CD4-positive, alpha-beta T cell (primary cell): ENCODE data around the gene PYHIN1. TPM values are rescaled to one million over a fixed set of nuclear protein-coding genes. Genes with fewer than 3 reads are reported as not detected.

Experiments
- ATAC-seq: fragments of 200-7000 bp; cut with Tn5 transposase; one replicate; pipeline ENCODE4 v1.10.0; 2022; ENCODE audit warnings: mild to moderate bottlenecking; ENCODE audit not compliant: poor library complexity
- CTCF ChIA-PET: fragments of 350-600 bp; sonication (Branson Sonifier 250); formaldehyde crosslinking; loops from one replicate; lab custom pipeline; 2021; ENCODE audit warnings: antibody characterized with exemption, inconsistent platforms; lab: Charles Lee
- POLR2A ChIA-PET: fragments of 350-600 bp; sonication (Branson Sonifier 250); formaldehyde crosslinking; loops from one replicate; lab custom pipeline; 2021; ENCODE audit warnings: antibody characterized with exemption, inconsistent platforms; lab: Charles Lee
- DNase-seq, 14 experiments: peaks; one replicate each; pipeline ENCODE4 v3.0.0-alpha.2; 2013 to 2020; ENCODE audit warnings: mixed read lengths in 2 of 14
- H3K27ac ChIP-seq, 2 donors: one replicate each; pipeline versions ENCODE4 v1.5.1 to v1.7.0; 2013; ENCODE audit warnings: low read length in 2 of 2, low read depth in 1 of 2, mild to moderate bottlenecking in 1 of 2
- H3K27me3 ChIP-seq, 2 experiments: 1 replicate in 1 of 2; 2 replicates in 1 of 2; pipeline versions ENCODE4 v1.6.1 to v1.7.0; 2013; ENCODE audit warnings: low read length in 2 of 2, control low read depth in 1 of 2, mild to moderate bottlenecking in 1 of 2, moderate library complexity in 1 of 2; ENCODE audit not compliant: insufficient read depth in 2 of 2, control insufficient read depth in 1 of 2
- H3K36me3 ChIP-seq: one replicate; pipeline ENCODE4 v1.6.1; 2013; ENCODE audit warnings: low read length, control low read depth; ENCODE audit not compliant: insufficient read depth
- H3K4me1 ChIP-seq: one replicate; pipeline ENCODE4 v1.6.1; 2013; ENCODE audit warnings: low read length, control low read depth; ENCODE audit not compliant: insufficient read depth
- H3K4me3 ChIP-seq: one replicate; pipeline ENCODE4 v1.5.1; 2013; ENCODE audit warnings: mild to moderate bottlenecking, low read length, moderate library complexity
- H3K9me3 ChIP-seq, 2 experiments: 1 replicate in 1 of 2; 2 replicates in 1 of 2; pipeline versions ENCODE4 v1.6.1 to v1.7.0; 2013; ENCODE audit warnings: low read length in 2 of 2, mild to moderate bottlenecking in 2 of 2, control low read depth in 1 of 2, moderate library complexity in 1 of 2; ENCODE audit not compliant: control insufficient read depth in 1 of 2, insufficient read depth in 1 of 2
- H3K27ac Mint-ChIP-seq: one replicate; pipeline ENCODE4 v1.8.0; 2020; ENCODE audit warnings: mixed read lengths
- H3K27me3 Mint-ChIP-seq: one replicate; pipeline ENCODE4 v1.8.0; 2021; ENCODE audit warnings: mixed read lengths
- H3K36me3 Mint-ChIP-seq: one replicate; pipeline ENCODE4 v1.8.0; 2021; ENCODE audit warnings: low read depth, mixed read lengths
- H3K4me1 Mint-ChIP-seq: one replicate; pipeline ENCODE4 v1.8.0; 2021; ENCODE audit warnings: low read depth, mixed read lengths
- H3K4me3 Mint-ChIP-seq: one replicate; pipeline ENCODE4 v1.8.0; 2020; ENCODE audit warnings: mild to moderate bottlenecking, mixed read lengths
- H3K9me3 Mint-ChIP-seq: one replicate; pipeline ENCODE4 v1.8.0; 2020; ENCODE audit warnings: mixed read lengths
- intact Hi-C, 2 experiments: fragments of 100-400 bp; cut with DNase I in 1 of 2; cut with micrococcal nuclease in 1 of 2; formaldehyde crosslinking; loops; one replicate each; pipeline versions ENCODE4 v1.15.1 to v1.9.0; 2023 to 2025; cut with DNase I, micrococcal nuclease
- total RNA-seq, 174 experiments: library from RNA in 2 of 174; stranded (reverse) in 2 of 174; gene quantifications; one replicate each; pipeline ENCODE4 v1.2.3 and lab custom pipeline; 2021 to 2026
- TF ChIP-seq, protein P1 (sequence below): fragments of 200-600 bp; IDR thresholded peaks from one replicate; pipeline ENCODE4 v1.8.0; 2022; ENCODE audit warnings: antibody characterized with exemption, mild to moderate bottlenecking

PYHIN1 gene
- total RNA-seq, 2 experiments from 2014 or later: 15.2 to 16.2 TPM

DNA sequence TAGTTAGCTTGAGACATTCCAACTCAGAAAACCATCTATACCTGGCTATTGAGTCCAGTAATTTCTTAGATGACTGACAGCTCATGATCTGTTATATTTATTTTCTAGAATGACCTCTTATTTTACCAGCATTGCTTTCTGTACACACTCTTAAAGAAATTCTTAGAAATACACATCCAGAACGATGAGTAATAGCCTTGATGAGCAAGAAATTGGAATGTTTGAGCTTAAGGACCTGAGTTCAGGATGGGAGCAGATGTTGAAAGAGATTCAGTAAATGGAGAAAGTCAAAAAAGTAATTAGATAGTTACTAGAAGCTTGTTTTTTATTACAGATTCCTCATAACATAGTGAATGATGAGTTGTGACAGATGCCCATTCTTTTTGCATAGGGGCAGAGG lies 11.7 kb downstream of the PYHIN1 start:
- Mint-ChIP-seq H3K4me1 (no peaks in the 10 kb centered on the region), H3K36me3 (peaks cover 78% of the 10 kb centered on the region), H3K4me3 (no peak overlapping the region), H3K27ac (no peak overlapping the region), H3K9me3 (no peaks in the 10 kb centered on the region), H3K27me3 (peaks cover 3% of the 10 kb centered on the region)
- no peak for ATAC-seq
- CTCF ChIA-PET: interaction anchor here (0.9 kb wide), 1 partner anchor 47 kb away, joined by 3 read pairs; no protein-coding TSS in a partner anchor
- no peaks in the 10 kb centered on the region for H3K9me3 ChIP-seq
- H3K4me1 ChIP-seq: no peaks in the 10 kb centered on the region
- H3K27ac ChIP-seq: no peak overlapping the region
- intact Hi-C loops: no loop called here
- POLR2A ChIA-PET: no interaction called here
- no peaks in the 10 kb centered on the region for H3K27me3 ChIP-seq
- H3K36me3 ChIP-seq: peaks cover 87% of the 10 kb centered on the region
- TF ChIP-seq, protein P1, sequence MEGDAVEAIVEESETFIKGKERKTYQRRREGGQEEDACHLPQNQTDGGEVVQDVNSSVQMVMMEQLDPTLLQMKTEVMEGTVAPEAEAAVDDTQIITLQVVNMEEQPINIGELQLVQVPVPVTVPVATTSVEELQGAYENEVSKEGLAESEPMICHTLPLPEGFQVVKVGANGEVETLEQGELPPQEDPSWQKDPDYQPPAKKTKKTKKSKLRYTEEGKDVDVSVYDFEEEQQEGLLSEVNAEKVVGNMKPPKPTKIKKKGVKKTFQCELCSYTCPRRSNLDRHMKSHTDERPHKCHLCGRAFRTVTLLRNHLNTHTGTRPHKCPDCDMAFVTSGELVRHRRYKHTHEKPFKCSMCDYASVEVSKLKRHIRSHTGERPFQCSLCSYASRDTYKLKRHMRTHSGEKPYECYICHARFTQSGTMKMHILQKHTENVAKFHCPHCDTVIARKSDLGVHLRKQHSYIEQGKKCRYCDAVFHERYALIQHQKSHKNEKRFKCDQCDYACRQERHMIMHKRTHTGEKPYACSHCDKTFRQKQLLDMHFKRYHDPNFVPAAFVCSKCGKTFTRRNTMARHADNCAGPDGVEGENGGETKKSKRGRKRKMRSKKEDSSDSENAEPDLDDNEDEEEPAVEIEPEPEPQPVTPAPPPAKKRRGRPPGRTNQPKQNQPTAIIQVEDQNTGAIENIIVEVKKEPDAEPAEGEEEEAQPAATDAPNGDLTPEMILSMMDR: no peak
- no peak for DNase-seq
- H3K4me3 ChIP-seq: no peak overlapping the region

DNA sequence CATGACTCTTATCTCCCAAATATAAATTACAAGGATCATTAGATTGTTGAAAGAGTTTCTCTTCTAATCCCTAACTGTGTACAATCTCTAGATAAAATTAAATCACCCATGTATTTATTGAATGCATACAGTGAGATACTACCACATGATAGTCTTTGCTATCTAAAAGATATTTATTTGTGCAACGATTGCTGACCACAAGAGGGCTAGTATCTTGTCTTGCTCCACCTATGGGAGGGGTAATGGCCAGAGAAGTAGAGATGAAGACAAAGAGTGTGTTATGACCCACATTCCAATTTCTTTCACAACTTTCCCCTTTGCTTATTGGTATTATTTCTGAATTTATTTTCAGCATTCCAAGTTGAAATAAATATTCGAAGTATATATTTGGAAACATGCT lies 13.7 kb downstream of the PYHIN1 start:
- H3K27me3 ChIP-seq: no peaks in the 10 kb centered on the region
- ChIA-PET CTCF (no interaction called here), POLR2A (no interaction called here)
- no peaks in the 10 kb centered on the region for H3K4me1 ChIP-seq
- H3K9me3 Mint-ChIP-seq: peaks cover 3% of the 10 kb centered on the region
- no peak overlapping the region for H3K27ac Mint-ChIP-seq
- H3K36me3 ChIP-seq: peaks cover 87% of the 10 kb centered on the region
- H3K27ac ChIP-seq: no peak overlapping the region
- peaks cover 7% of the 10 kb centered on the region for H3K27me3 Mint-ChIP-seq
- H3K36me3 Mint-ChIP-seq: peaks cover 89% of the 10 kb centered on the region
- H3K9me3 ChIP-seq: peaks cover 0 to 5% of the 10 kb centered on the region in 2 experiments
- ATAC-seq (no peak), DNase-seq (no peak)
- no peak overlapping the region for H3K4me3 Mint-ChIP-seq
- H3K4me1 Mint-ChIP-seq: peaks cover 3% of the 10 kb centered on the region
- intact Hi-C loops: loop anchor here in 1 of 2 experiments (5.0 kb wide), 1 partner anchor 38 kb away; no protein-coding TSS in a partner anchor
- TF ChIP-seq, protein P1: no peak
- no peak overlapping the region for H3K4me3 ChIP-seq

- no peak for DNase-seq
- H3K4me3 ChIP-seq: no peak overlapping the region
- TF ChIP-seq, protein P1: no peak
- peaks cover 3% of the 10 kb centered on the region for H3K4me1 Mint-ChIP-seq
- ATAC-seq: no peak
- intact Hi-C loops: loop anchor here in 1 of 2 experiments (5.0 kb wide), 1 partner anchor 39 kb away; no protein-coding TSS in a partner anchor
- CTCF ChIA-PET: no interaction called here
- H3K36me3 ChIP-seq: peaks cover 96% of the 10 kb centered on the region
- H3K27ac ChIP-seq: no peak overlapping the region
- H3K4me1 ChIP-seq: peaks cover under 1% of the 10 kb centered on the region
- H3K4me3 Mint-ChIP-seq: no peak overlapping the region
- peaks cover 5% of the 10 kb centered on the region for H3K27me3 Mint-ChIP-seq
- no peaks in the 10 kb centered on the region for H3K27me3 ChIP-seq
- peaks cover 1 to 5% of the 10 kb centered on the region in 2 experiments for H3K9me3 ChIP-seq
- H3K36me3 Mint-ChIP-seq: peaks cover 92% of the 10 kb centered on the region
- POLR2A ChIA-PET: no interaction called here
- peaks cover 3% of the 10 kb centered on the region for H3K9me3 Mint-ChIP-seq
- H3K27ac Mint-ChIP-seq: no peak overlapping the region
These were observed 15.4 kb downstream of the PYHIN1 start for GRCh38 chr1:158946785-158947184.
